HUES64 (cell line): ENCODE measurements around the gene AATK.

Experiments
- H3K27ac ChIP-seq: 2 replicates; pipeline ENCODE4 v1.7.0; 2013; ENCODE audit warnings: low read depth, low read length, inconsistent platforms
- H3K27me3 ChIP-seq: 2 replicates; pipeline ENCODE4 v1.6.1; 2013; ENCODE audit warnings: mild to moderate bottlenecking, low read length; ENCODE audit not compliant: insufficient read depth
- H3K36me3 ChIP-seq: 2 replicates; pipeline ENCODE4 v1.6.1; 2013; ENCODE audit warnings: mild to moderate bottlenecking, low read length; ENCODE audit not compliant: insufficient read depth
- H3K4me1 ChIP-seq: 2 replicates; pipeline ENCODE4 v1.6.1; 2013; ENCODE audit warnings: mild to moderate bottlenecking, low read length, moderate library complexity; ENCODE audit not compliant: insufficient read depth
- H3K4me3 ChIP-seq: 2 replicates; pipeline ENCODE4 v1.5.1; 2013; ENCODE audit warnings: mild to moderate bottlenecking, low read length, moderate library complexity
- H3K9ac ChIP-seq: 2 replicates; pipeline ENCODE4 v1.6.1; 2013; ENCODE audit warnings: mild to moderate bottlenecking, low read depth, low read length
- H3K9me3 ChIP-seq: 2 replicates; pipeline ENCODE4 v1.6.1; 2013; ENCODE audit warnings: low read depth, low read length; ENCODE audit not compliant: insufficient read depth
- WGBS: fragments of 150-250, 120-280 bp; methylation state at CpG from one replicate; pipeline ENCODE4 v1.1.7; 2013; ENCODE audit warnings: missing lambda C conversion rate; 5-methylcytosine and 5-hydroxymethylcytosine counted together

AATK gene

DNA sequence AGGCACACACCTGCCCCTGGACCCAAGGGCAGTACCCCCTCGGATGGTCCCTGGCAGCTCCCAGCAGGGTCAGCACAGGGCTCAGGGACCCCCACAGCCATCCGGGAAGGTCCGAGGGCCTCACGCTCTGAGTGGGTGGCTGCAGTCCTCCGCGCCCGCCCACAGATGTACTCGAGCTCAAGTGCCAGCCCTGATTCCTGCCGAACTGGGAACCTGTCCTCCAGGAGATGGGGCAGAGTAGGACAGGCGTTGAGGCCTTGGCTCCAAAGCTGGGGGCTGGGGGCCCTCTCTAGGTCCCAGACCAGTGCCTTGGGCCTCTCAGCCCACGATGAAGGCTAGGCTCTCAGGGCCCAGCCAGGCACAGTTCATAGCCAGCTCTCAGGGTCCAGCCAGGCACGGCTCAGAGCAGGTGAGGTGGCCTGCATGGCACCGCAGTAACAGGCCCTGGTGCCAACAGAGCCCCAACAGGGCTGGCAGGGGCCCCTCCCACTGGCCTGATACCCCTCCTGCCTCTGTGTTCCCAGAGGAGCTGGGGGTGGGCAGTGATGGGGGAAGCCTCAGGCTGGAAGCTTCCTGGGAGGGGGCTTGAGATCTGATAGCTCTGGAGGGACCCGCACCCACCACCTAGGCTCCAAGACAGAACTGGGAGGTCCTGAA is 36.2 kb downstream of the AATK start:
- H3K4me1 ChIP-seq, result no peaks in the 10 kb centered on the region
- 89% methylated on average over 14 of the region's 14 CpGs for WGBS
- H3K9ac ChIP-seq, result no peak overlapping the region
- H3K9me3 ChIP-seq, result no peaks in the 10 kb centered on the region
- no peak overlapping the region for H3K27ac ChIP-seq
- no peaks in the 10 kb centered on the region for H3K36me3 ChIP-seq
- no peaks in the 10 kb centered on the region for H3K27me3 ChIP-seq
- no peak overlapping the region for H3K4me3 ChIP-seq

DNA sequence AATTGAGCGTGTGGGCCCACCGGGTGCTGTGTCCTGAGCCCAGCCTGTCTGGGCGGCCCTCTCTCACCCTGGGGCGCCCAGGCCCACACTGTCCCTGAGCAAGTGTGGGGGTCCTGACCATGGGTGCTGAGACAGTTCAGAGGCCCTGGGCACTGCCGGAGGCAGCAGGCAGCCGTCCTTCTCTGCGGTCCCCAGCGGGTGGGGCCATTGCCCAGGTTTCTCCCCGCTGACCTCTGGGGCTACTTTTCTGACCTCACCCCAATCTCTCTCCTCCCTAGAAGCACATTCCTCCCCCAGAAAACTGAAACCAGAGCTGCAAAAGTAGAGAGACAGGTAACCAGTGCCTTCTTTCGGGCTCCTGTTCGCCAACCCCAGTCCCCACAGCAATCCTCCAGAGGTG is 36.7 kb downstream of the AATK start:
- no peaks in the 10 kb centered on the region for H3K36me3 ChIP-seq
- H3K9me3 ChIP-seq, result no peaks in the 10 kb centered on the region
- no peak overlapping the region for H3K9ac ChIP-seq
- WGBS, result 88% methylated on average over 11 of the region's 11 CpGs
- no peak overlapping the region for H3K27ac ChIP-seq
- H3K4me1 ChIP-seq, result no peaks in the 10 kb centered on the region
- no peak overlapping the region for H3K4me3 ChIP-seq
- H3K27me3 ChIP-seq, result no peaks in the 10 kb centered on the region

DNA sequence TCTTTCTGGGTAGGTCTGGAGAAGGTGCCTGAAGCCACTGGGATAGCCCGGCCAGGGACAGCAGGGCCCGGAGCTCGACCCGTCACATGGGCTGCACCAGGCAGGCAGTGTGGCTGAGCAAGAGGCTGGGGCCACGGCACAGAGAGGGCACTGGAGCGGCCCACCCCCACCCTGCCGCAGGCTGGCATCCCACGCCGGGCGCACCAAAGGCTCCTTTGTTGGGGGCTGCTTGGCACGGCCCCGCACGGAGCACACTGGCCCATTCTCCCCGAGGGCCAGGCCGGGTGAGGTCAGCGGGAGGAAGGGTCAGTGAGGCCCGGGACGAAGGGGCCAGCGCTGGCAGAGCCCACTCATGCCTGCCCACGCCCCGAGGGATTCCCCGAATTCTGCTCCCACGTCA is 37.2 kb downstream of the AATK start:
- Histone ChIP-seq H3K4me3 (no peak overlapping the region), H3K4me1 (no peaks in the 10 kb centered on the region), H3K9me3 (no peaks in the 10 kb centered on the region), H3K9ac (no peak overlapping the region), H3K36me3 (no peaks in the 10 kb centered on the region), H3K27me3 (no peaks in the 10 kb centered on the region), H3K27ac (no peak overlapping the region)
- WGBS, result 94% methylated on average over 23 of the region's 23 CpGs

DNA sequence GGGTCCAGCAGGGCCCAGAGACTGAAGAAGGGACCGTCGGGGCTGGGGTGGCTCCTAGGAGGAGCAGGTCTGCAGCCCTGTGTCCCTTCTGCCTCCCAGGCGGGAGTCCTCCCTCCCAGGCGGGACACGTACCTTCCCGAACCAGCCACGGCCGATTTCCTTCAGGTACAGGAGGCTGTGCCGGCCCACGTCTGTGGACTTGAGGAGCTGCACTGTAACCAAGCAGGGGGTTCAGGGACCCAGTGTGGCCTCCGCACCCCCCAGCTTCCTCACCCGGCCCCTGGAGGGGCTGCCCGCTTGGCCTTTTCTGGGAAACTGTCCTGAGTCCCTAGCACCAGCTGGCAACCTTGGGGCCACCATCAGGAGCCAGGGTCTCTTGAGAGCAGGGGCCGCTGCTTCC is 37.7 kb downstream of the AATK start:
- H3K36me3 ChIP-seq, result no peaks in the 10 kb centered on the region
- no peak overlapping the region for H3K9ac ChIP-seq
- H3K4me1 ChIP-seq, result no peaks in the 10 kb centered on the region
- no peak overlapping the region for H3K4me3 ChIP-seq
- H3K27ac ChIP-seq, result no peak overlapping the region
- 90% methylated on average over 14 of the region's 14 CpGs for WGBS
- H3K27me3 ChIP-seq, result no peaks in the 10 kb centered on the region
- H3K9me3 ChIP-seq, result no peaks in the 10 kb centered on the region

DNA sequence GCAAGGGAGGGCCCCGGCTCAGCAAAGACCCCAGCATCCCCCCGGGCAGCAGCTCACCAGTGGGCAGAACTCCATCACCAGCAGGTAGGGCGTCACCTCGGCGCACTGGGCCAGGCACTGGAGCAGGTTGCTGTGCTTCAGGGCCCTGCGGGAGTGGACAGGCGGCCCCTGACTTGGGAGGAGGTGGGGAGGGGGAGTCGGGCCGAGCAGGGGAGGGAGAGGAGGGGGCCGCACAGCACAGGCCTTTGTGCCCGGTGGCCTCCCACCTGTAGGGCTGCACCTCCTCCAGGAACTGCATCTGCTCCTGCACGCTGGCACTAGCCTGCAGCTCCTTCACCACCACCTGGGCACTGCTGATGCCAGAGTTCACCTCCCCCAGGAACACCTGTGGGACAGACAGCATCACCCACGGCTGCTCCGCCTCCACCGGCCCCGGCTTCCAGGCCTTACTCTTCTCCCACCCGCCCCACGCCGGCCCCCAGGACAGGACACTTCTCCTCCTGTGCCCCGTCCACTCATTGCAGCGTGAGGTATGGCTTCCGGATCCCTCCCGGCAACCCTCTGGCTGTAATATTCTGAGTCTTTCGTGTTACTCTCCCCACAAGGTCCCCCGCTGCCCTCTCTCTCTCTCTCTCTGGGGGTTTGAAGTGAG is 38.4 kb downstream of the AATK start:
- Histone ChIP-seq H3K27me3 (no peaks in the 10 kb centered on the region), H3K4me1 (no peaks in the 10 kb centered on the region), H3K36me3 (no peaks in the 10 kb centered on the region), H3K9ac (no peak overlapping the region), H3K4me3 (no peak overlapping the region), H3K27ac (no peak overlapping the region), H3K9me3 (no peaks in the 10 kb centered on the region)
- 86% methylated on average over 23 of the region's 25 CpGs for WGBS

DNA sequence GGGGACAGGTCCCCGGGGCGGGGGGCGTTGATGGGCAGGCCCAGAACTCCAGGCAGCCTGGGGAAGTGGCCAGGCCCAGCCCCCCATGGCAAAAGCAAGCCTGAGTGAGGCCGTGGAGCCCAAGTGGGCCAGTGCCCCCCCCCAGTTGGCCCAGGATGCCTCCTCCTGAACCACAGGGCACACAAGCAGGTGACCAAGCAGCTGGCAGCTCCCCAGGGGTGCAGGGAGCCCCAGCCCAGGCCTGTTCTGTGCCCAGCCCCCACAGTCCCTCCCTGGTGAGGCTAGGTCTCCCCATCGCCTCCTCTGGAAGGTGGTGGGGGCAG is 38.9 kb downstream of the AATK start:
- Histone ChIP-seq H3K27ac (no peak overlapping the region), H3K36me3 (no peaks in the 10 kb centered on the region), H3K4me1 (no peaks in the 10 kb centered on the region), H3K4me3 (no peak overlapping the region), H3K27me3 (no peaks in the 10 kb centered on the region), H3K9ac (no peak overlapping the region), H3K9me3 (no peaks in the 10 kb centered on the region)
- 77% methylated on average over 5 of the region's 5 CpGs for WGBS

DNA sequence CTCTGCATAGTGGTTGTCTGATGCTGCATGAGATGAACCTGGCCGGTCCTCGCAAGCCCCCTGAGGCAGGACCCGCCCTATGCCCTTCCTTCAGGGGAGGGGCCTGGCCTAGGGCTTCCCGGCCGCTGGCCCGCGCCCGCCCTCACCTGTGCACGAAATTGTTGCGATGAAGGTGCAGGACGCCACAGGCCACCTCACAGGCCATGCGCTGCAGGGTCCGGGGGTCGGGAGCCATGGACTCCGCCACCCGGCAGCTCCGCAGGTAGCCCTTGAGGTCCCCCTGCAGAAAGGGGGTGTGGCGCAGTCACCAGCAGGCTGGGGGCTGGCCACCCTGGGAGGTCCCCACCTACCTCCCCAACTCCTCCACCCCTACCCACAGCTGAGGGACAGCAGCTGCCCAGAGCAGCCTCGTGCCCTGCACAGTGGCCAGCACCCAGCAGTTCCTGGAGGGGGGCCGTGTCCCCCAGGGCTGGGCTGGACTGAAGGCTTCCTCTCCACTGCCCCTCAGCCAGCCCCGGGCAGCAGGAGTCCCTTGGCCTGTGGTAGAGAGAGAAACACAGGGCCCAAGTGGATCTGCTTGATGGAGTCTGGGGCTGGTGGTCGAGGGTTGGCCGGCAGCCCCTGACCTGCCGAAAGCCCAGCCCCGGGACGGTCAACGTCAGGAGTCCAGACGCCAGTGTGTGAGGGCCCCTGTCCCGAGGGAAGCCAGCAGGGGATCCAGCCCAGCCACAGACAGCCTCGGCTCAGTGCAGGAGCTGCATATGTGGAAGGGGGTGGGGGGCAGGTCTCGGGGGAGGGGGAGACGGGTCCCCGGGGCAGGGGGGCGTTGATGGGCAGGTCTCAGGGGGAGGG is 39.5 kb downstream of the AATK start:
- WGBS, result 80% methylated on average over 29 of the region's 34 CpGs
- no peaks in the 10 kb centered on the region for H3K27me3 ChIP-seq
- H3K9me3 ChIP-seq, result no peaks in the 10 kb centered on the region
- no peak overlapping the region; the same call in 1 of the 2 replicates for H3K27ac ChIP-seq
- no peak overlapping the region for H3K9ac ChIP-seq
- no peak overlapping the region for H3K4me3 ChIP-seq
- no peaks in the 10 kb centered on the region for H3K36me3 ChIP-seq
- H3K4me1 ChIP-seq, result no peaks in the 10 kb centered on the region

DNA sequence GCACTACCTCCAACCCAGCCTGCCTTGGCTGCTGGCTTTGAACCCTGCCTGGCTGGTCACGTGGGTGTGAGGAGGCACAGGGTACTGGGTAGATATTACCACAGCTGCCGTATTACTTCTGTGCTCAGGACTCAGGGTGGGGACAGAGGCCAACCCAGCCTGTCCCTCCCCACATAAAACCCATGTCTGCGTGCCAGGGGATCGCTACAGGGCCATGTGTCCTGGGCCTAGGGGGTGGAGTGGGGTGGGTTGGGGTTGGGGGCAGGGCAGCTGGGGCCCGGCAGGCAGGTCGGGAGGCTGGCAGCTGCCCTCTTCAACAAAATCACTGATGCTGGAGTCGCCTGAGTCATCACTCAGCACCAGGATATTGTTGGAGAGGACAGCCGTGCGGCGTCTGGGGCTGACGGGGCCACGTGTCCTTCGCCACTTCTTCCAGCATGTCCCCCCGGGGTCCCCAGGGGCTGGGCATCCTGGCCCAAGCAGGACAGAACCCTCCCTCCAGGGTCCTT is 40.4 kb downstream of the AATK start:
- Histone ChIP-seq H3K4me3 (no peak overlapping the region), H3K4me1 (no peaks in the 10 kb centered on the region), H3K27ac (no peak overlapping the region), H3K9ac (no peak overlapping the region), H3K36me3 (no peaks in the 10 kb centered on the region), H3K27me3 (no peaks in the 10 kb centered on the region), H3K9me3 (no peaks in the 10 kb centered on the region)
- WGBS, result 90% methylated on average over 12 of the region's 14 CpGs

DNA sequence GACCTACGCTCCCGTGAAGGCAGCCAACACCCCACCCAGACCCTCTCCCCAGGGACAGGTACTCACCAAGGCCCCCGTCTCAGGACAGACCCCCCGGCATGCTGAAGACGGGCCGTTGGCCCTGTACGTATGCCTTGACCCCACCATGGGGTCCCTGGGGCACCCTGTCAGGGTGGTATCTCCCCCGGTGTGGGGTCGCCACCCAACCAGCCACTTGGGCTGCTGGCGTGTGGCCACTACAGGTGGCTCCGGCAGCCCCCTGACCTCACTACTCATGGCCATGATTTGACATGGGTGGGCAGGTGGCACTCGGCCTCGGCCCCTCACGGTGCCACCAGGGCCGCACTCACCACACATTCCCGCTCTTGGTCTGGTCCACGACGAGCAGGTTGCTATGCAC is 41.6 kb downstream of the AATK start:
- no peaks in the 10 kb centered on the region for H3K4me1 ChIP-seq
- H3K9ac ChIP-seq, result no peak overlapping the region

DNA sequence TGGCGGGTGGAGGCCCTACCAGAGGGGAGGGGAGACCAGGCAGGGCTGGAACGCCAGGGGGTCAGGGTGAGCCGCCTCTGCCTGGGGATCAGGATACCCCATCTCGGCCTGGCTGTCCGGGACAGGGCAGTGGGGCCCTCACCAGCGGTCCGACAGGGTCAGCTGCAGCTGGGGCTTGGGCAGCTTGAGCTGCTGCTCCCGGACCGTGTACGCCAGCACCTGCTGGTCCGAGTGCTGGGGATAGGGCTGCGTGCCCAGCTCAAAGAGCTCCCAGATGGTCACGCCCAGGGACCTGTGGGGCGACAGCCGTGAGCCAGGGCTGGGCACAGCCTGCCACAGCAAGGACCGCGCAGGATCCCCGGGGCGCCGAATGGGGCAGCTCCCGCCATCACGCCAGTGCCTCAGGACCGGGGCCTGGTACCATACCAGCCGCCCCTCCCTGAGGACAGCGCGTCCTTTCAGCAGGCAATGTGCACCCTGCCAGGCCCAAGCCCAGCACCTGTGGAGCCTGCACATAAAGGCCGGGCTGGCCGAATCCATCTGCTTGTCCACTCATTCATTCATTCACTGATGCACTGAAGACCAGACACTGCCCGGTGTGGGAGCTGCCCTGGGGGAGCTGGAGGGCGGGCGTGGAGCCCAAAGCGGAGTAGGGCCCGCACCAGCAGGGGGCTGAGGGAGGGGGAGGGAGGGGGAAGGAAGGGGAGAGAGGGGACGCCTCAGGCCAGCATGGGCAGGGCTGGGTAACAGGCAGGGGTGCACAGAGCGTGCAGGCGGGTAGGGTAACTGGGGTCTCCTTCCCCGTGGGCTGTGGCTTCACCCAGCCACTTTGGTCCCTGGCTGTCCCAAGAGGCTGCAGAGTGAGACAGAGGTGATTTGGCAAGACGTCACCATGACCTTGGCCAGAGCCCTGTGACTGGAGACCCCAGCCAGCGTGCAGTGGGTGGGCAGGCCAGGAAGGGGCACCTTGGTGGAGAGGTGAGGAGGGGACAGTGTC is 42.7 kb downstream of the AATK start:
- H3K4me1 ChIP-seq, result no peaks in the 10 kb centered on the region
- H3K27ac ChIP-seq, result no peak overlapping the region
- 90% methylated on average over 39 of the region's 39 CpGs for WGBS
- no peak overlapping the region for H3K4me3 ChIP-seq
- H3K36me3 ChIP-seq, result no peaks in the 10 kb centered on the region
- H3K9ac ChIP-seq, result no peak overlapping the region
- no peaks in the 10 kb centered on the region for H3K27me3 ChIP-seq
- no peaks in the 10 kb centered on the region for H3K9me3 ChIP-seq

More for the DNA sequence above, 41.6 kb downstream of the AATK start:
- Histone ChIP-seq H3K27me3 (no peaks in the 10 kb centered on the region), H3K36me3 (no peaks in the 10 kb centered on the region), H3K9me3 (no peaks in the 10 kb centered on the region), H3K4me3 (no peak overlapping the region), H3K27ac (no peak overlapping the region)
- WGBS, result 96% methylated on average over 18 of the region's 18 CpGs
